ENCODE results near the gene AKAP6.

AKAP6 gene

DNA sequence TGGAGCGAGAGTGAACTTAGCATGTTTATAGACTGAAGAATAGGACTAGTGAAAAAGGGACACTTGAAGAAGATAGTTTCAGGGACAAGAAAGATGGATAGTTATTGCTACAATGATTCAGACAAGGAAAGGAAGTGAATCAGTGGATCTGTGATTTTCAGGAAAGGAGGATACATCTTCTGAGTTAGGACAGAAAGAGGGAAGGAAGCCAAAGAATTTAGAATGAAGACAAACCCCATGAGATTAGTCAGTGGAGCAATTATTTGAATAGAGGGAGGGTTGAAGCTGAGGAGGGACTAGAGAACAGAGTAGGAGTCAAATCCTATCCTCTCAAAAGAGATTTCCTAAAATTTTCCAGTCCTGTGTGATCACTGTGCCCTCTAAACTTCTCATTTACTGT lies 282.7 kb downstream of the AKAP6 start:
- no peak for DNase-seq (ENCODE audit: low read depth)
- no peak overlapping the region for H3K4me3 ChIP-seq (ENCODE audit: low read depth, low read length)
- TF ChIP-seq, protein P1, sequence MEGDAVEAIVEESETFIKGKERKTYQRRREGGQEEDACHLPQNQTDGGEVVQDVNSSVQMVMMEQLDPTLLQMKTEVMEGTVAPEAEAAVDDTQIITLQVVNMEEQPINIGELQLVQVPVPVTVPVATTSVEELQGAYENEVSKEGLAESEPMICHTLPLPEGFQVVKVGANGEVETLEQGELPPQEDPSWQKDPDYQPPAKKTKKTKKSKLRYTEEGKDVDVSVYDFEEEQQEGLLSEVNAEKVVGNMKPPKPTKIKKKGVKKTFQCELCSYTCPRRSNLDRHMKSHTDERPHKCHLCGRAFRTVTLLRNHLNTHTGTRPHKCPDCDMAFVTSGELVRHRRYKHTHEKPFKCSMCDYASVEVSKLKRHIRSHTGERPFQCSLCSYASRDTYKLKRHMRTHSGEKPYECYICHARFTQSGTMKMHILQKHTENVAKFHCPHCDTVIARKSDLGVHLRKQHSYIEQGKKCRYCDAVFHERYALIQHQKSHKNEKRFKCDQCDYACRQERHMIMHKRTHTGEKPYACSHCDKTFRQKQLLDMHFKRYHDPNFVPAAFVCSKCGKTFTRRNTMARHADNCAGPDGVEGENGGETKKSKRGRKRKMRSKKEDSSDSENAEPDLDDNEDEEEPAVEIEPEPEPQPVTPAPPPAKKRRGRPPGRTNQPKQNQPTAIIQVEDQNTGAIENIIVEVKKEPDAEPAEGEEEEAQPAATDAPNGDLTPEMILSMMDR (IDR thresholded peaks at IDR 0.05; ENCODE audit: insufficient read depth, low read depth, low read length, missing control alignments): no peak

DNA sequence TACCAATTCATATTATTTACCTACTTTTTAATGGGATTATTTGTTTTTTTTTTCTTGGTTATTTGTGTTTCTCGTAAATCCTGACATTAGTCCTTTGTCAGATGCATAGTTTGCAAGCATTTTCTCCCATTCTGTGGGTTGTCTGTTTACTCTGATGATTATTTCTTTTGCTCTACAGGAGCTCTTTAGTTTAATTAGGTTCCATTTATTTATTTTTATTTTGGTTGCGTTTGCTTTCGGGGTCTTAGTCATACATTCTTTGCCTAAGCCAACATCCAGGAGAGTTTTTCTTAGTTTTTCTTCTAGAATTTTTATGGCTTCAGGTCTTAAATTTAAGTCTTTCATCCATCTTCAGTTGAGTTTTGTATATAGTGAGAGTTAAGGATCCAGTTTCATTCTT lies 289.9 kb downstream of the AKAP6 start:
- no peak for DNase-seq (ENCODE audit: low read depth)
- TF ChIP-seq, protein P1 (IDR thresholded peaks at IDR 0.05; ENCODE audit: insufficient read depth, low read depth, low read length, missing control alignments): no peak
- H3K4me3 ChIP-seq (ENCODE audit: low read depth, low read length): no peak overlapping the region

DNA sequence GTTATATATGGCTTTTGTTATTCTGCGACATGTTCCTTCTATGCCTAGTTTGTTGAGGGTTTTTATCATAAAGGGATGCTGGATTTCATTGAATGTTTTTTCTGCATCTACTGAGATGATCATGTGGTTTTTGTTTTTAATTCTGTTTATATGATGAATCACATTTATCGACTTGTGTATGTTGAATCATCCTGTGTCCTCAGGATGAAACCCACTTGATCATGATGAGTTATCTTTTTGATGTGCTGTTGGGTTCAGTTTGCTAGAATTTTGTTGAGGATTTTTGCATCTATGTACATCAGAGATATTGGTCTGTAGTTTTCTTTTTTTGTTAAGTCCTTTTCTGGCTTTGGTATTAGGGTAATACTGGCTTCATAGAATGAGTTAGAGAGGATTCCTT lies 291.2 kb downstream of the AKAP6 start:
- DNase-seq (ENCODE audit: low read depth): no peak
- no peak overlapping the region for H3K4me3 ChIP-seq (ENCODE audit: low read depth, low read length)
- TF ChIP-seq, protein P1 (IDR thresholded peaks at IDR 0.05; ENCODE audit: insufficient read depth, low read depth, low read length, missing control alignments): no peak

DNA sequence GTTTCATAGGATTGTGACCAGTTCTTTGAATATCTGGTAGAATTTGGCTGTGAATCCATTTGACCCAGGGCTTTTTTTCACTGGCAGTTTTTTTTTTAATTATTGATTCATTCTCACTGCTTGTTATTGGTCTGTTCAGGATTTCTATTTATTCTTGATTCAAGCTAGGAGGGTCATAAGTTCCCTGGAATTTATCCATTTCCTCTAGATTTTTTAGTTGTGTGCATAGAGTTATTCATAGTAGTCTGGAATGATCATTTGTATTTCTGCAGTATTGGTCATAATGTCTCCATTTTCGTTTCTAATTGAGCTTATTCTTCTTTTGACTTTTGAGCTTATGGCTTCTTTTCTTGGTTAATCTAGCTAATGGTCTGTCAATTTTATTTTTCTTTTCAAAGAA lies 291.6 kb downstream of the AKAP6 start:
- no peak for DNase-seq (ENCODE audit: low read depth)
- no peak overlapping the region for H3K4me3 ChIP-seq (ENCODE audit: low read depth, low read length)
- TF ChIP-seq, protein P1 (IDR thresholded peaks at IDR 0.05; ENCODE audit: insufficient read depth, low read depth, low read length, missing control alignments): no peak

DNA sequence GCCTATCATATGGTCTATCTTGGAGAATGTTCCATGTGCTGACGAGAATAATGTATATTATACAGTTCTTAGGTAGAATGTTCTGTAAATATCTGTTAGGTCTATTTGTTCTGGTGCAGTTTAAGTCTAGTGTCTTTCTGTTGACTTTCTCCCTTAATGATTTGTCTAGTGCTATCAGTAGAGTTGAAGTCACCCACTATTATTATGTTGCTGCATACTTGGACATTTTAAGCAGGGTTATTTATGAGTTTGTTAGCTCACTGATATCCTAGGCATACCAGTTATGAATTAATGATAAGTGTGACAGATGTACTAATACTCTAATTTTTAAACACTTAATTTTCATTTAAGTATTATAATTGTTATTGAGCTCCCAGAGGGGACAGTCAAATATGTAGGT lies 292.5 kb downstream of the AKAP6 start:
- H3K4me3 ChIP-seq (ENCODE audit: low read depth, low read length): no peak overlapping the region
- no peak for DNase-seq (ENCODE audit: low read depth)
- TF ChIP-seq, protein P1 (IDR thresholded peaks at IDR 0.05; ENCODE audit: insufficient read depth, low read depth, low read length, missing control alignments): no peak

DNA sequence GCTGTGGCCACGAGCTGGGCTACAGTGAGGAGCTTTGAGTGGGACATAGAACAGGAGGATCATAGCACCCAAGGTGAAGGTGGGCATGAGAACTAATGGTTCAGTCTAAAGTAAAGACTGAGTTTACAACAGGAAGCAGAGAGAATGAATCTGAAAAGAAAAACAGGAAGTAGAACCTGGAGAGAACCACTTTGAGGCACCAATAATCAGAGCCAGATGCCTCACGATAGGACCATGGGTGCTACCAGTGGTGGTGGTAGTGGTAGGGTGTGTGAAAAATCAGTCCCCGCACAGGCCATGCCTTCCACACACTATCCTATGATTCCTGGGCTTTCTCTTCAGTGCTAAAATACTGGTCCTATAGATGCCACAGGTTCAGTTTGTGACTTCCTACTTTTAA lies 293.6 kb downstream of the AKAP6 start:
- DNase-seq (ENCODE audit: low read depth): peak; percentile 11
- no peak overlapping the region for H3K4me3 ChIP-seq (ENCODE audit: low read depth, low read length)
- TF ChIP-seq, protein P1 (IDR thresholded peaks at IDR 0.05; ENCODE audit: insufficient read depth, low read depth, low read length, missing control alignments): no peak

DNA sequence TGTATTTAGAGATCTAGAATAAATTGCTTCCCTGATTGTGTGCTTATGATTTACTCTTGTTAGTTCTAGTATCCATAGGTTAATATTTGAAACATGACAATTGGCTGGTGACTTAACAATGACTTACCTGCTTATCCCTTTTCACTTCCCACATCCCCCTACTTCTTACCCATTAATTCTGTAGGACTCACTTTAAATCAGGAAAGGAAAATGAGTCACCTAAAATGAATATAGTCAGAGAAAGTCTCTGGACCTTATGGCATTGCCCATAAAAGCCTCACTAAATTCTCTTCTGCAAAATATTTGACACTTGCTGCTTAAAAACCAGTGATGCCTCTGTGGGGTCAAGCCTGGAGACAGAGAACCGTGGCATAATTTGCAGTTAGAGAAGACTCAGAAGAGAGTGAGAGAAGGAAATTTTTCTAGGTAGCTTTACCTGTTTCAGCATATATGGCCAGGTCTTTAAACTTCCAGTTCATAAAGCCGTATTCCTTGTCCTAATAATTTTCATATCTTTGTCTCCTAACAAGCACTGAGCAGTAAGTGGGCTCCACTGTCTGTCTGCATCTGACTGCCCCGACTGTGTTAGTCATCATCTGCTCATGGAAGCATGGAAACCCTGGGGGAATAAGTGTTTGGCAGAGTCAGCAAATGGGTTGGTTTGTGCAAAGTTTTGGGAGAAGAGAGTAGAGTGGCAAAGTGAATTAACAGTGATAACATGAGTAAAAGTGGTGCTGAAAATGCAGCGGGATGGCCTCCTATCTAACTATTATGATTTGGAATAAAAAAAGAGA lies 294.4 kb downstream of the AKAP6 start:
- DNase-seq (ENCODE audit: low read depth): no peak
- H3K4me3 ChIP-seq (ENCODE audit: low read depth, low read length): no peak overlapping the region
- TF ChIP-seq, protein P1 (IDR thresholded peaks at IDR 0.05; ENCODE audit: insufficient read depth, low read depth, low read length, missing control alignments): no peak

Data from GM12865 (cell line).